SU-DHL-6 (cell line): ENCODE data around the gene PYGB.

Experiments used
- H2AFZ ChIP-seq: fragments of 200-600 bp; sonication (generic); 2 replicates; pipeline ENCODE4 v1.6.1; 2014; ENCODE audit warnings: low read depth, mild to moderate bottlenecking, moderate library complexity, mixed read lengths, antibody characterized with exemption, low read length; ENCODE audit not compliant: severe bottlenecking
- H3F3A ChIP-seq: fragments of 200-600 bp; shearing (Covaris generic); 2 replicates; pipeline ENCODE4 v1.6.0; 2016; ENCODE audit warnings: antibody characterized with exemption, mild to moderate bottlenecking; ENCODE audit not compliant: insufficient read depth
- H3K27ac ChIP-seq: fragments of 200-600 bp; sonication (generic); 2 replicates; pipeline ENCODE4 v1.5.1; 2016; ENCODE audit warnings: low read depth, mild to moderate bottlenecking, low read length, moderate library complexity, mixed read lengths
- H3K27me3 ChIP-seq: fragments of 200-600 bp; sonication (generic), shearing (Covaris generic); 2 replicates; pipeline ENCODE4 v1.6.0; 2014; ENCODE audit warnings: mild to moderate bottlenecking, low read length
- H3K36me3 ChIP-seq: fragments of 200-600 bp; sonication (generic); 2 replicates; pipeline ENCODE4 v1.6.1; 2014; ENCODE audit warnings: mild to moderate bottlenecking, low read length, mixed read lengths
- H3K4me2 ChIP-seq: fragments of 300-600, 200-600 bp; shearing (Covaris generic), sonication (generic); 2 replicates; pipeline ENCODE4 v1.6.0; 2014; ENCODE audit warnings: low read length, low read depth, mild to moderate bottlenecking; ENCODE audit not compliant: poor library complexity, severe bottlenecking
- H3K4me3 ChIP-seq: fragments of 200-600 bp; sonication (generic); 2 replicates; pipeline ENCODE4 v1.5.1; 2014; ENCODE audit warnings: antibody characterized with exemption, low read length, mild to moderate bottlenecking, mixed read lengths; ENCODE audit not compliant: insufficient read depth, poor library complexity, severe bottlenecking
- H3K79me2 ChIP-seq: fragments of 200-600 bp; sonication (generic); 2 replicates; pipeline ENCODE4 v1.6.1; 2014; ENCODE audit warnings: mild to moderate bottlenecking, low read length, moderate library complexity; ENCODE audit not compliant: insufficient read depth
- H3K9ac ChIP-seq: fragments of 200-600 bp; sonication (generic); 2 replicates; pipeline ENCODE4 v1.7.0; 2014; ENCODE audit warnings: mild to moderate bottlenecking, low read length
- H3K9me2 ChIP-seq: fragments of 200-600 bp; sonication (generic); replicated peaks from 2 replicates; pipeline ENCODE4 v1.6.1; 2014; ENCODE audit warnings: low read length; ENCODE audit not compliant: insufficient read depth
- H3K9me3 ChIP-seq: fragments of 200-600 bp; sonication (generic); 2 replicates; pipeline ENCODE4 v1.6.1; 2014; ENCODE audit warnings: low read length, mixed read lengths; ENCODE audit not compliant: insufficient read depth
- H4K20me1 ChIP-seq: fragments of 200-600 bp; sonication (generic); 2 replicates; pipeline ENCODE4 v1.6.1; 2014; ENCODE audit warnings: low read depth, mild to moderate bottlenecking, antibody characterized with exemption, low read length, moderate library complexity, mixed read lengths
- CTCF ChIP-seq: fragments of 200-600 bp; sonication (generic); IDR thresholded peaks from one replicate; pipeline ENCODE4 v1.5.1; 2017; ENCODE audit warnings: antibody characterized with exemption, mild to moderate bottlenecking, low read length, moderate library complexity; ENCODE audit not compliant: insufficient read depth, poor library complexity, severe bottlenecking
- EZH2phosphoT487 ChIP-seq: fragments of 200-600 bp; sonication (generic), shearing (Covaris generic); conservative IDR thresholded peaks from 2 replicates; pipeline ENCODE4 v1.6.1; 2018; ENCODE audit warnings: mild to moderate bottlenecking, antibody characterized with exemption, low read length, moderate library complexity, mixed read lengths

The PYGB gene

GRCh38 chr20:25289886-25290597 is 42.2 kb downstream of the PYGB start:
- Histone ChIP-seq H2AFZ (no peak overlapping the region), H4K20me1 (no peaks in the 10 kb centered on the region), H3K9me2 (no peaks in the 10 kb centered on the region), H3K79me2 (no peaks in the 10 kb centered on the region), H3K27me3 (no peaks in the 10 kb centered on the region), H3K9me3 (no peaks in the 10 kb centered on the region), H3F3A (no peaks in the 10 kb centered on the region), H3K36me3 (no peaks in the 10 kb centered on the region), H3K9ac (no peak overlapping the region), H3K27ac (no peak overlapping the region), H3K4me3 (no peak overlapping the region), H3K4me2 (no peak overlapping the region)
- TF ChIP-seq CTCF (no peak), EZH2phosphoT487 (no peak)

- H3K9me2 ChIP-seq: no peaks in the 10 kb centered on the region
- H3K4me3 ChIP-seq: no peak overlapping the region
- H3K9ac ChIP-seq: no peak overlapping the region
- H3K36me3 ChIP-seq: no peaks in the 10 kb centered on the region
- H3F3A ChIP-seq: no peaks in the 10 kb centered on the region
- H4K20me1 ChIP-seq: no peaks in the 10 kb centered on the region
- TF ChIP-seq CTCF (no peak), EZH2phosphoT487 (no peak)
- H3K79me2 ChIP-seq: no peaks in the 10 kb centered on the region
- no peak overlapping the region for H3K4me2 ChIP-seq
- no peaks in the 10 kb centered on the region for H3K9me3 ChIP-seq
- H3K27ac ChIP-seq: no peak overlapping the region
- no peaks in the 10 kb centered on the region for H3K27me3 ChIP-seq
- H2AFZ ChIP-seq: no peak overlapping the region
These were observed 43.0 kb downstream of the PYGB start for GRCh38 chr20:25290646-25291431.

- TF ChIP-seq EZH2phosphoT487 (no peak), CTCF (no peak)
- no peaks in the 10 kb centered on the region for H3K27me3 ChIP-seq
- no peaks in the 10 kb centered on the region for H3K36me3 ChIP-seq
- no peak overlapping the region for H3K9ac ChIP-seq
- no peaks in the 10 kb centered on the region for H4K20me1 ChIP-seq
- no peak overlapping the region for H3K4me3 ChIP-seq
- H3K79me2 ChIP-seq: no peaks in the 10 kb centered on the region
- H3K9me3 ChIP-seq: no peaks in the 10 kb centered on the region
- H3K9me2 ChIP-seq: no peaks in the 10 kb centered on the region
- H3F3A ChIP-seq: no peaks in the 10 kb centered on the region
- H3K4me2 ChIP-seq: no peak overlapping the region
- H2AFZ ChIP-seq: no peak overlapping the region
- H3K27ac ChIP-seq: no peak overlapping the region
These were observed 43.7 kb downstream of the PYGB start for GRCh38 chr20:25291432-25292133.
